ENCODE data around the gene MYO9B.

- TF ChIP-seq CTCF (IDR thresholded peaks at IDR 0.05; ENCODE audit: borderline replicate concordance, extremely low read depth, low read length, poor library complexity, severe bottlenecking) (no peak), EZH2 (IDR thresholded peaks at IDR 0.05; ENCODE audit: borderline replicate concordance, low read depth, low read length, severe bottlenecking) (no peak)
Measured at GRCh38 chr19:17156947-17157302, 81.3 kb downstream of the MYO9B start.

All from DND-41 (cell line).